ENCODE results near the gene FIZ1.

GRCh38 chr19:55550321-55550650, 49.0 kb downstream of the FIZ1 start:
- TF ChIP-seq, protein P1, sequence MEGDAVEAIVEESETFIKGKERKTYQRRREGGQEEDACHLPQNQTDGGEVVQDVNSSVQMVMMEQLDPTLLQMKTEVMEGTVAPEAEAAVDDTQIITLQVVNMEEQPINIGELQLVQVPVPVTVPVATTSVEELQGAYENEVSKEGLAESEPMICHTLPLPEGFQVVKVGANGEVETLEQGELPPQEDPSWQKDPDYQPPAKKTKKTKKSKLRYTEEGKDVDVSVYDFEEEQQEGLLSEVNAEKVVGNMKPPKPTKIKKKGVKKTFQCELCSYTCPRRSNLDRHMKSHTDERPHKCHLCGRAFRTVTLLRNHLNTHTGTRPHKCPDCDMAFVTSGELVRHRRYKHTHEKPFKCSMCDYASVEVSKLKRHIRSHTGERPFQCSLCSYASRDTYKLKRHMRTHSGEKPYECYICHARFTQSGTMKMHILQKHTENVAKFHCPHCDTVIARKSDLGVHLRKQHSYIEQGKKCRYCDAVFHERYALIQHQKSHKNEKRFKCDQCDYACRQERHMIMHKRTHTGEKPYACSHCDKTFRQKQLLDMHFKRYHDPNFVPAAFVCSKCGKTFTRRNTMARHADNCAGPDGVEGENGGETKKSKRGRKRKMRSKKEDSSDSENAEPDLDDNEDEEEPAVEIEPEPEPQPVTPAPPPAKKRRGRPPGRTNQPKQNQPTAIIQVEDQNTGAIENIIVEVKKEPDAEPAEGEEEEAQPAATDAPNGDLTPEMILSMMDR (IDR thresholded peaks at IDR 0.05): no peak
- TF ChIP-seq EP300 (IDR thresholded peaks at IDR 0.05): no peak

Data from sigmoid colon (tissue), 4 donors.